ENCODE data around the gene PAX2.

Gene PAX2

GRCh38 chr10:100725071-100725471 is 20.3 kb upstream of the PAX2 start:
- no peak for DNase-seq

- no peak for DNase-seq
Observed at GRCh38 chr10:100725869-100726426, 19.4 kb upstream of the PAX2 start.

- DNase-seq = no peak
Observed at GRCh38 chr10:100727808-100728207, 17.6 kb upstream of the PAX2 start.

GRCh38 chr10:100728928-100729861 is 16.2 kb upstream of the PAX2 start:
- DNase-seq = no peak

DNA sequence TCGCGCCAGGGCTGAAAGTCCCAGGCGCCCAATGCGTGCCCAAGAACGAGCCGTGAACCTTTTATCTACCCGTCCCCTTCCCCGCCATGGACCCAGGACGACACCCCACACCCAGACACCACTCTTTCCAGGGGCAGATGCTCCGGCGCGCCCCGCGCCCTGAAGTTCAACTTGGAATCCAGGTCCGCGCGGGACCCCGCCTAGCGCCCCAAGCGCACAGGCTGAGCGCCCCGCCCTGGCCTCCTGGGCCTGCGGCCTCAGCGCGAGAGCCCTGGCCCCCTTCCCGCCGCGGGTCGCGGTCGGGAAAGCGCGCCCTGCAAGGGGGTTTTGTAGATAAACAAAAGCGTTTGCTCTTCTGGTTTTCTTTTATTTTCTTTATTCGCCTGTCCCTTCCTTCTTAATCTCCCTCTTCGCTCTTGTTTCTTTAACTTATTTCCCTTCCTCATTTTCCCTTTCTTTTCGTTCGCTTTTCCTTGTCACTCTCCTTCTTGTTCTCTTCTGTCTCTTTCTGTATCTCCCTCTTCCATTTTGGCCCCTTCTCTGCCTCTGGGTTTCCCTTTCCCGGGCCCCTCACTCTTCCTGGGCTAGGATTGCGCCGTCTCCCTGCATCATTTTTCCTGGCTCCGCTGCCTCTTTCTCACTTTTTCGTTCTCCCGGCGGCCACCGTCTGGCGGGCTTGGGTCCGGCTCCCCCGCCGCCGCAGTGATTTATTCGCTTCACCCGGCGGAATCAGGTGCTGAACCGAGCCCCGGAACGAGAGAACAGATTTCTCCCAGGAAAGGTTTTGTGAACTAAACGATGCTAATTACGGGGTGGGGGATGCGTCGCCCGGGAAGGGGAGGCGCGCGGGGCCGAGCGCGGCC is 15.3 kb upstream of the PAX2 start:
- no peak for DNase-seq

GRCh38 chr10:100730725-100731406 is 14.5 kb upstream of the PAX2 start:
- no peak for DNase-seq

GRCh38 chr10:100731407-100732240 is 13.8 kb upstream of the PAX2 start:
- DNase-seq = no peak

DNA sequence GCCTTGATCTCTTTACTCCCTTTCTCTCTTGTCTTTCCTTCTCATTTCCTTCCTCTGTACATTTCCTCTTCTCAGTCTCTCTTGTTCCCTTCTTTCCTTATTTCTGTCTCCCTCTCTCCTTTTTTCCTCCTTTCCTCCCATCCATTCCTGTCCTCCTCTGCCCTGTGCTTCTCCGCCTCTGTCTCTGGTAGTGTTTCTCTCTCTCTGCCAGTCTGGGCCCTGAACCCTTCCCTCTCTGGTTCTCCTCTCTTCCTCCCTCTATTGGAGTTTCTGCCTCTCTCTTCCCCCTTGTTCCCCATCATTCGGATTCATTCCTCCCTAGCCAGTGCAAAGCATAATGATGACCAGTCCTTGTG is 13.2 kb upstream of the PAX2 start:
- DNase-seq = no peak

- no peak for DNase-seq
Observed at GRCh38 chr10:100733329-100733728, 12.1 kb upstream of the PAX2 start.

- DNase-seq = no peak
Observed at GRCh38 chr10:100734295-100735086, 10.9 kb upstream of the PAX2 start.

GRCh38 chr10:100735087-100735336 is 10.4 kb upstream of the PAX2 start:
- DNase-seq = no peak

- no peak for DNase-seq
Observed at GRCh38 chr10:100735337-100736143, 9.8 kb upstream of the PAX2 start.

- no peak for DNase-seq
Observed at GRCh38 chr10:100736144-100736808, 9.1 kb upstream of the PAX2 start.

- DNase-seq = no peak
Observed at GRCh38 chr10:100736809-100737354, 8.5 kb upstream of the PAX2 start.

DNA sequence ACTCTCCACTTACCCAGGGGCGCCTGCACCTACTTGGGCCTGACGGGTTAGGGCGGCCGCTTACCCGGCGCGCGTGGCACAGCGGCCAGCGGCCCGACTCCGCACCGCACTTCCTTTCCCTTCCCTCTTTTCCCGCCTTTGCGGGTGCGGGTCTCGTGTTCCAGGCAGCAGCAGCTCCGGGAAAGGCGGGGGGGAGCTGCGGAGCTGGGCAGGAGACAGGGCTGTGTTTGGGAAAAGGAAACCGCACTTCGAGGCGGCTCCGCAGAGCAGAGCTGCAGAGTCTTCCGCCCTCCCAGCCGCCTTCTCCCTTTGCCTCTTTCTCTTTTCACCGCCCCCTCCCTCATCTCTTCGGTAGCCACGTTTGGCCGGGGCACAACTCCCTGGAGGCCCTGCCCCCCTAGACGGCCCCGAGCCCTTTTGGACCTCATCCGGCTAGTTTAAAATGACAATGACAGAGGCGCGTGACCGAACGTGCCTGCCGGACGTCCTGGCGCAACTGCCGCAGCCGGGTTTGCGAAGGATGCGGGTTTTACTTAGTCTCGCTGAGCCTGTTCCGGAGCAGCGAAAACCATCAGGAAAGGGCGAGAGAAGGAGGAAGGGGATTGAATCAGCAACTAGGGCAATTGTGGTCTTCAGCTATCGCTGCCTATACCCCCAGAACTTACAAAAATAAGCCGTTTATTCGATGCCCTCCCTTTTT is 7.9 kb upstream of the PAX2 start:
- DNase-seq = no peak

- no peak for DNase-seq
Observed at GRCh38 chr10:100738055-100738827, 7.1 kb upstream of the PAX2 start.

- DNase-seq = no peak
Observed at GRCh38 chr10:100739517-100740368, 5.6 kb upstream of the PAX2 start.

All from T-helper 9 cell (primary cell).